Activated CD8-positive, alpha-beta T cell treated with anti-CD3 and anti-CD28 coated beads, Interleukin-2, amount 10 ng/mL, durations not matched to agents 7 days and 5 days (primary cell): ENCODE results near the gene EZH1. TPM values are rescaled to one million over a fixed set of nuclear protein-coding genes. Genes with fewer than 3 reads are reported as not detected.

ENCODE experiments used
- ATAC-seq: fragments of 150-1000 bp; cut with Tn5 transposase; one replicate; pipeline ENCODE4 v1.10.0; 2021; ENCODE audit warnings: moderate library complexity
- CTCF ChIA-PET: fragments of 350-600 bp; sonication (Branson Sonifier 250); formaldehyde crosslinking; loops from one replicate; lab custom pipeline; 2021; ENCODE audit warnings: antibody characterized with exemption; lab: Charles Lee
- POLR2A ChIA-PET: fragments of 350-600 bp; sonication (Branson Sonifier 250); formaldehyde crosslinking; loops from one replicate; lab custom pipeline; 2021; ENCODE audit warnings: antibody characterized with exemption; lab: Charles Lee
- DNase-seq: peaks from one replicate; pipeline ENCODE4 v3.0.0-alpha.2; 2020
- H3K27ac Mint-ChIP-seq: one replicate; pipeline ENCODE4 v1.8.0; 2021; ENCODE audit warnings: mild to moderate bottlenecking, mixed read lengths
- H3K27me3 Mint-ChIP-seq: one replicate; pipeline ENCODE4 v1.8.0; 2021; ENCODE audit warnings: low read depth, mixed read lengths
- H3K36me3 Mint-ChIP-seq: one replicate; pipeline ENCODE4 v1.8.0; 2021; ENCODE audit warnings: low read depth, mixed read lengths
- H3K4me1 Mint-ChIP-seq: one replicate; pipeline ENCODE4 v1.8.0; 2021; ENCODE audit warnings: low read depth, mixed read lengths
- H3K4me3 Mint-ChIP-seq: one replicate; pipeline ENCODE4 v1.8.0; 2021; ENCODE audit warnings: mild to moderate bottlenecking, mixed read lengths
- H3K9me3 Mint-ChIP-seq: one replicate; pipeline ENCODE4 v1.8.0; 2022; ENCODE audit warnings: mixed read lengths; ENCODE audit not compliant: insufficient read depth
- total RNA-seq, 2 experiments: library from RNA; stranded (reverse); gene quantifications; one replicate each; pipeline ENCODE4 v1.2.3, GENCODE V29; 2021

EZH1 gene
- total RNA-seq, 2 experiments from 2014 or later: 32.4 to 37.7 TPM

DNA sequence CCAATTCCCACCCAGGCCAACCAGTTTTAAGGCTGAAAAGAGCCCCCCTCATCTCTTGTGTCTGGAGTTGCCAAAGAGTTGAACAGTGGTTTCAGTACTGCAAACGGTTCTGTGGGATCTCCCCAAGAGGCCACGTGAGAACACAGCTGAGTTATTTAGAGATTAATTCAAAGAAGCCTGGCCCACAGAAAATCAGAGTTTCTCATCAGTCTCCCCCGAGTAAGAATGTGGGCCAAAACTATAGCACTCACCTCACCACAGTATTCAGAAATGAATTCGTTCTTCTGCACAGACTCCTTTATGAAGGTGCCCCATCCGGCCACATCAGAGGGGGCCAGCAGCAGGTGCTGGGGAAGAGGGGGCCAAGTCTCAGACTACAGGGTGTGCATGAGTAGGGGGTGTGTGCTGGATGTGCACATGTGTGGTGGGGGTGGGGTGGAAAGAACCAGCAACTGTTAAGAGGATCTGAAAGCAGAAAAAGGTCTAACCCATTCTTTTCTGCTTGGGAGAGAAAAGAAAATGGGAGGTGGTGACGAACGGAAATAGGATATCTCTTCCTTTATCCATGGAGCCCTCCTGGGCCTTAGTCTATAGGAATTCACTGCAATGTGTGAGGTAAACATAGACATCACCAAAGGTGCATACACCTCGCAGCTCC, 39.9 kb downstream of the EZH1 start:
- DNase-seq (no peak), ATAC-seq (peak; percentile 33)
- H3K9me3 Mint-ChIP-seq: no peaks in the 10 kb centered on the region
- peaks cover 67% of the 10 kb centered on the region for H3K36me3 Mint-ChIP-seq
- H3K4me3 Mint-ChIP-seq: no peak overlapping the region
- POLR2A ChIA-PET: interaction anchor here (0.5 kb wide), 1 partner anchor 95 kb away, joined by 3 read pairs; the partner anchor contains the start of gene TUBG1
- H3K27me3 Mint-ChIP-seq: no peaks in the 10 kb centered on the region
- peaks cover 25% of the 10 kb centered on the region for H3K4me1 Mint-ChIP-seq
- CTCF ChIA-PET: interaction anchor here (0.9 to 1.0 kb wide), 2 partner anchors 127 to 293 kb away, joined by 3 read pairs; partner anchors contain the start of gene RPL27
- no peak overlapping the region for H3K27ac Mint-ChIP-seq

DNA sequence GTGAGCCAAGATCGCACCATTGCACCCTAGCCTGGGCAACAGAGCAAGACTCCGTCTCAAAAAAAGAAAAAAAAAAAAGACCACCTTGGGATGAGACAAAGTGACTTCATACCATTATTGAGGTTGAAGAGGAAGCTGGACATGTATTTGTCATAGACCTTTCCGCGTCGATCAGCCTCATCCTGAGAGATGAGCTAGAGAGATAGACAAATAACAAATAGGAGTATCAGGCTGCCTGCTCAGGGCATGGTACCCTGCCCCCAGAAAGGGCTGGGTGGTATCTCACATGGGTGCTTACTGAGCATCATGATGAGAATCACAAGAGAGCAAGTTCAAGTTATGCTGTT, 40.4 kb downstream of the EZH1 start:
- ATAC-seq (no peak), DNase-seq (no peak)
- Mint-ChIP-seq H3K36me3 (peaks cover 62% of the 10 kb centered on the region), H3K4me3 (no peak overlapping the region), H3K4me1 (peaks cover 25% of the 10 kb centered on the region), H3K27me3 (no peaks in the 10 kb centered on the region), H3K27ac (no peak overlapping the region), H3K9me3 (no peaks in the 10 kb centered on the region)
- ChIA-PET CTCF (interaction anchor here (0.9 to 1.0 kb wide), 2 partner anchors 126 to 294 kb away, joined by 3 read pairs; partner anchors contain the start of gene RPL27), POLR2A (interaction anchor here (0.5 kb wide), 1 partner anchor 95 kb away, joined by 3 read pairs; the partner anchor contains the start of gene TUBG1)

DNA sequence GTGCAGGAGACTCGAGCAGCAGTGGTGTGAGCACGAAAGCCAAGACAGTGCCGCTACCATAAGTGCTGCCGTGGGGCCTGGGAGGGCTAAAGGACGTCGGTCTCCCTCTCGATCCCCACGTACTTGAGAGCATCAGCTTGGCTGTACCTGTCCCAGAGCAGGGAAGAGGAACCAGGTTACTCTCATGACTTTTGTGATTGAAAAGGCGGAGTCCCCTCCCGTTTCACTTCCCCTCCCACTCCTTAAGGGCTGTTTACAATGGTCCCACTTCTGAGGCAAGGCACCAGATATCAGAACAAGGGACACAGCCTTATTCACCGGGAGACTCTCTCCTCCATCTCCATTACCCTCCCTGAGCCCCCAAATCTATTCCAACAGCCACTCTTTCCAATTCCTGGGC, 42.4 kb downstream of the EZH1 start:
- H3K36me3 Mint-ChIP-seq: peaks cover 45% of the 10 kb centered on the region
- H3K27ac Mint-ChIP-seq: no peak overlapping the region
- ChIA-PET CTCF (interaction anchor here (1.6 kb wide), 1 partner anchor 124 kb away, joined by 5 read pairs; no protein-coding TSS in a partner anchor), POLR2A (no interaction called here)
- H3K9me3 Mint-ChIP-seq: no peaks in the 10 kb centered on the region
- peaks cover 2% of the 10 kb centered on the region for H3K27me3 Mint-ChIP-seq
- H3K4me3 Mint-ChIP-seq: no peak overlapping the region
- DNase-seq (no peak), ATAC-seq (no peak)
- peaks cover 22% of the 10 kb centered on the region for H3K4me1 Mint-ChIP-seq

DNA sequence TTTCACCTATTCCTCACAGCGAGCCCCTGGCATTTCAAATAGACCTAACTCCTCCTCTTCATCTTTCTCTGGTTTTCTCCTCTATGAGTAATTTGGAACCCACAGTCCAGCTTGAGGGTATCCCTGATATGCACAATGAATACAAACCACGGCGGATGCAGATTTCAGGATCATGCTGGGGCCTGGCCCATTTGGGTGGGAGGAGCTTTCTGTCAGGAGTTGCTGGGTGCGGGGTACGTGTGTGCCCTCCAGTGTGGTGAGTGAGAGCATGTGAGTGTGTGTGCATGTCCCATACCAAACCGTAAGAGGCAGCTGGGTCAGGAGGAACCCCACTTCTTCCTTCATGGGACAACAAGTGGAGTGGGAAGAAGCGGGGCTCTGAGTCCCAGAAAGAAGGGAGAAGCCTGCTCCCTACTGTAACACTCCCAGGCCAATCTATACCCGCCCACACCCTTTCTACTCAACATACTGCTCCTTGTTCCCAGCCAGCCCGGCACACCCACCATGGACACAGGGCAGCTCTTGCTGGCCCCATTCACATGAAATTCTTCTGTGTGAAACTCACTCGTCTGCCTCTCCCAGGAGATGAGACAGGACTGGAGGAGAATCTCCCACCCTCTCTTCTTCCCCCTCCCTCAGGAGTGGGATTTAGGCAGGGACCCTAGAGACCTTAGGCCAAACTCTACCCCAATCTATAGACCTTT, 44.1 kb downstream of the EZH1 start:
- Mint-ChIP-seq H3K27me3 (peaks cover 2% of the 10 kb centered on the region), H3K4me3 (no peak overlapping the region), H3K27ac (no peak overlapping the region), H3K4me1 (peaks cover 12% of the 10 kb centered on the region), H3K9me3 (no peaks in the 10 kb centered on the region), H3K36me3 (peaks cover 37% of the 10 kb centered on the region)
- CTCF ChIA-PET: interaction anchor here (0.9 kb wide), 1 partner anchor 20 kb away, joined by 3 read pairs; no protein-coding TSS in a partner anchor
- ATAC-seq: no peak
- DNase-seq: no peak
- POLR2A ChIA-PET: no interaction called here

DNA sequence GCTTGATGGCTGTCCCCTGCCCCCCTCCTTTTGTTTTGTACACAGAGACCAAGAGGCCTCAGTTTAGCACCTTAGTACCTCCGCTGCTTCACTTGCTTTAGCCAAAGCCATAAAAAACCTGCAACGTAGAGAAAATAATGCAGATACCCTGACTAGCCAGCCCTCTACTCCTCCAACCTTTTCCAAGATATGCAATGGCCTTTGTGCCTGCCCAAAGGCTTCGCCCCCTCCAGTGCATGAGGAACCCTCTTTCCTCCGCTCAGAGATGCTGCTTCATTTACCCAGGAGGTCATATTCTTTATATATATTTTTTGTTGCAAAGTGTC, 45.5 kb downstream of the EZH1 start:
- POLR2A ChIA-PET: no interaction called here
- H3K36me3 Mint-ChIP-seq: peaks cover 30% of the 10 kb centered on the region
- peaks cover 2% of the 10 kb centered on the region for H3K27me3 Mint-ChIP-seq
- H3K4me3 Mint-ChIP-seq: no peak overlapping the region
- DNase-seq (no peak), ATAC-seq (no peak)
- CTCF ChIA-PET: interaction anchor here (1.7 kb wide), 1 partner anchor 20 kb away, joined by 8 read pairs; no protein-coding TSS in a partner anchor
- H3K27ac Mint-ChIP-seq: no peak overlapping the region
- no peaks in the 10 kb centered on the region for H3K9me3 Mint-ChIP-seq
- peaks cover 2% of the 10 kb centered on the region for H3K4me1 Mint-ChIP-seq

DNA sequence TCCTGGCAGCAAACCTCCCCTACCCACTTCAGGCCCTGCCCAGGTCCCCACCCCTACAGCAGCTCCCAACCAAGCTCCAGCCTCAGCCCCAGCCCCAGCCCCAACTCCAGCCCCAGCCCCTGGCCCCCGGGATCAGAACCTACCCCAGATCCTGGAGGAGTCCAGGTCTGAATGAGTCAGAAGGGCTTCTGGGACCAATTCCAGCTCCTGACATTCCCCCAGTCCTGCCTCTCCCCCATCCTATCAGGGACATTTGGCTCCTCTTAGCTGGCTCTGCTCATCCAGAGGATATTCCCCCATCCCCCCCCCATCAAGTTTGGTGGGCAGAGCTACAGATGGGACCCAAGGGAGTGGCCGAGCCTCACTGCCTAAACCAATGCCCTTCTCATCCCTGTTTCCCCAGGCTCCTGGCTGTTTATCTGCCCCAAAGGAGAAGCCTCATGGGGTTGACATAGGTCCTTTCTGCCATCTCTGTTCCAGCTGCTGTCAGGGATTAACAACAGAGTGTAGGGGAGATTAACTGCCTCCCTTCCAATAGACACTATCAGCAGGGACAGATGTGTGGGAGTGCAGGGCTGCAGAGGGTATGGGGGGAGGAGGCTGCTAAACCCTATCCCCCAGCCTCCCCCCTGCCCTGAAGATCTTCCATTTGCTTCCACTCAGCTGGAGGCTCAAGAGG, 46.0 kb downstream of the EZH1 start:
- Mint-ChIP-seq H3K27me3 (peaks cover 2% of the 10 kb centered on the region), H3K4me3 (no peak overlapping the region), H3K27ac (no peak overlapping the region), H3K36me3 (peaks cover 26% of the 10 kb centered on the region), H3K9me3 (no peaks in the 10 kb centered on the region), H3K4me1 (no peaks in the 10 kb centered on the region)
- CTCF ChIA-PET: interaction anchor here (1.0 to 1.7 kb wide), 2 partner anchors 20 to 120 kb away, joined by 3 to 8 read pairs; no protein-coding TSS in a partner anchor
- ATAC-seq (no peak), DNase-seq (no peak)
- POLR2A ChIA-PET: no interaction called here

DNA sequence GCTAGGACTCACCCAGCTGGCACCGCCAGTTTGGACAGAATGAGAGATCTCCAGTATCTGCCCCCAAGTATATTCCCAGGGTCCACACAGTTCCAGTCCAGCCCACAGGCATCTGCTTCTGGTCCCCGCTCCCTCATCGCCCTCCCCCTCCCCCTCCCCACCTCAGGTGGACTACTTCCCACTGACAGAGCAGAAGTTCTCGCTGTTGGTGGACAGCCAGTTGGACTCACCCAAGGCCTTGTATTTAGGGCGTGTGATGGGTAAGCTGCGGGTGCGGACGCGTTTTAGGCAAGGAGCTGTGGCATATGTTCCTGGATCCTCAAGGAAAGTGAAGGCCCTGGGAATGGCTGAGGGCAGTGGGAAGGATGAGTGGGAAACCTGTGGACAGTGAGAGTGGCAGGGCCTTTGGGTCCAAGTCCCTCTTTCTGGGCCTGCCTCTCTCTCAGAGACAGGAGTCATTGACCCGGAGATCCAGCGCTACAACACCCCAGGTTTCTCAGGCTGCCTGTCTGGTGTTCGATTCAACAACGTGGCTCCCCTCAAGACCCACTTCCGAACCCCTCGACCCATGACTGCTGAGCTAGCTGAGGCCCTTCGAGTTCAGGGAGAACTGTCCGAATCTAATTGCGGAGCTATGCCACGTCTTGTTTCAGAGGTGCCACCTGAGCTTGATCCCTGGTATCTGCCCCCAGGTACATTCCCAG, 47.6 kb downstream of the EZH1 start:
- POLR2A ChIA-PET: no interaction called here
- CTCF ChIA-PET: interaction anchor here (1.7 to 2.7 kb wide), 2 partner anchors 17 to 18 kb away, joined by 7 to 8 read pairs; no protein-coding TSS in a partner anchor
- H3K4me3 Mint-ChIP-seq: no peak overlapping the region
- H3K27ac Mint-ChIP-seq: no peak overlapping the region
- no peaks in the 10 kb centered on the region for H3K9me3 Mint-ChIP-seq
- H3K36me3 Mint-ChIP-seq: peaks cover 13% of the 10 kb centered on the region
- ATAC-seq: no peak
- H3K27me3 Mint-ChIP-seq: peaks cover 2% of the 10 kb centered on the region
- DNase-seq: no peak
- H3K4me1 Mint-ChIP-seq: no peaks in the 10 kb centered on the region

DNA sequence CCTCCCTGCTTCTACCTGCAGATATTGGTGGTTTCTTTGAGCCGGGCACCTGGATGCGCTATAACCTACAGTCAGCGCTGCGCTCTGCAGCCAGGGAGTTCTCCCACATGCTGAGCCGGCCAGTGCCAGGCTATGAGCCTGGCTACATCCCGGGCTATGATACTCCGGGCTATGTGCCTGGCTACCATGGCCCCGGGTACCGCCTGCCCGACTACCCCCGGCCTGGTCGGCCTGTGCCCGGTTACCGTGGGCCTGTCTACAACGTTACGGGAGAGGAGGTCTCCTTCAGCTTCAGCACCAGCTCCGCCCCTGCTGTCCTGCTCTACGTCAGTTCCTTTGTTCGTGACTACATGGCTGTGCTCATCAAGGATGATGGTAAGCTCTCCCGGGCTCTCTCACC, 49.3 kb downstream of the EZH1 start:
- ChIA-PET POLR2A (no interaction called here), CTCF (interaction anchor here (2.7 kb wide), 1 partner anchor 15 kb away, joined by 7 read pairs; no protein-coding TSS in a partner anchor)
- H3K36me3 Mint-ChIP-seq: peaks cover 7% of the 10 kb centered on the region
- H3K27me3 Mint-ChIP-seq: peaks cover 2% of the 10 kb centered on the region
- no peak overlapping the region for H3K27ac Mint-ChIP-seq
- no peak for DNase-seq
- H3K4me1 Mint-ChIP-seq: no peaks in the 10 kb centered on the region
- H3K4me3 Mint-ChIP-seq: no peak overlapping the region
- H3K9me3 Mint-ChIP-seq: no peaks in the 10 kb centered on the region
- no peak for ATAC-seq

DNA sequence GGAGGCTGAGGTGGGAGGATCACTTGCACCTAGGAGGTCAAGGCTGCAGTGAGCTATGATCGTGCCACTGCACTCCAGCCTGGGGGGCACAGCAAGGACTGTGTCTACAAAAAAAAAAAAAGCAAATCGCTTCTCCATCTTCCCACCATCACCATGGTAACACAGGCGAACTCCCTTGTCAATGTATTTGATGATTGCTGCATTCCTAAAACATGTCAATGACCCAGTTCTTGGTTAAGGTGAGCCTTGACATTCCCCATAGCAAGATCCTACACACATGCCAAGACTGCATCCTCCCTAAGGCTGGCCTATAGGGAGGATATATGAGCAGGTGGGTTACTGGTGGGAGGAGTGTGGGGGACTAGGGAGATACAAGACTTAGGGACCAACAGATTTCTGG, 50.3 kb downstream of the EZH1 start:
- Mint-ChIP-seq H3K27me3 (peaks cover 2% of the 10 kb centered on the region), H3K4me3 (no peak overlapping the region), H3K36me3 (peaks cover 7% of the 10 kb centered on the region), H3K27ac (no peak overlapping the region), H3K4me1 (no peaks in the 10 kb centered on the region), H3K9me3 (no peaks in the 10 kb centered on the region)
- CTCF ChIA-PET: no interaction called here
- POLR2A ChIA-PET: no interaction called here
- no peak for ATAC-seq
- no peak for DNase-seq

DNA sequence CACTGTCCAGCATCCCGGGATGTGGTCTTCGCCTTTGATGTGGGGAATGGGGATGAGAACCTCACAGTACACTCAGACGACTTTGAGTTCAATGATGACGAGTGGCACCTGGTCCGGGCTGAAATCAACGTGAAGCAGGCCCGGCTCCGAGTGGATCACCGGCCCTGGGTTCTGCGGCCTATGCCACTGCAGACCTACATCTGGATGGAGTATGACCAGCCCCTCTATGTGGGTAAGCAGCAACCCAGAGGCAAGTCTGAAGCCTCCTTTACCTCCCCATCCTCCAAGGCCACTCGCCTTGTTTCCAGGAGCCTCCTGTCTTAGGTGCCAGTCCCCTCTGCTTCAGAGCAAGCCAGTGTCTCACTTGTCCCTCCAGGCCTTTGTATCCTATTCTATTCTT, 52.4 kb downstream of the EZH1 start:
- DNase-seq (no peak), ATAC-seq (no peak)
- H3K27me3 Mint-ChIP-seq: peaks cover 3% of the 10 kb centered on the region
- no peak overlapping the region for H3K4me3 Mint-ChIP-seq
- H3K36me3 Mint-ChIP-seq: peaks cover 4% of the 10 kb centered on the region
- ChIA-PET POLR2A (no interaction called here), CTCF (no interaction called here)
- no peak overlapping the region for H3K27ac Mint-ChIP-seq
- H3K9me3 Mint-ChIP-seq: no peaks in the 10 kb centered on the region
- no peaks in the 10 kb centered on the region for H3K4me1 Mint-ChIP-seq

DNA sequence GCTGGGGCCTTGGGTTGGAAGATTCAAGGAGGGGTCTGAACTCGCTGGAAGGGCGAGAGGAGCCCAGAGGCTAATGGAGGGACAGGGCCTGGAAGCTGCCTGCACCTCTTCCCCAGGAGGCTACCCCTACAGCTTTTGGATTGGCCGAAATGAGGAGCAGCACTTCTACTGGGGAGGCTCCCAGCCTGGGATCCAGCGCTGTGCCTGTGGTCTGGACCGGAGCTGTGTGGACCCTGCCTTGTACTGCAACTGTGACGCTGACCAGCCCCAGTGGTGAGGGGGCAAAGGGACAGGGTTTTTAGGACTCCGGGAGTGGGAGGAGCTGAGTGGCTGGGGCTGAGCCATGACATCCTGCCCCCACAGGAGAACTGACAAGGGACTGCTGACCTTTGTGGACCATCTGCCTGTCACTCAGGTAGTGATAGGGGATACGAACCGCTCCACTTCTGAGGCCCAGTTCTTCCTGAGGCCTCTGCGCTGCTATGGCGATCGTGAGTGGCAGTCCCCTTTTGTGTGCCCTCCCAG, 53.8 kb downstream of the EZH1 start:
- H3K27me3 Mint-ChIP-seq: peaks cover 7% of the 10 kb centered on the region

More for the DNA sequence above, 53.8 kb downstream of the EZH1 start:
- H3K36me3 Mint-ChIP-seq: peaks cover 4% of the 10 kb centered on the region
- H3K9me3 Mint-ChIP-seq: no peaks in the 10 kb centered on the region
- no peaks in the 10 kb centered on the region for H3K4me1 Mint-ChIP-seq
- ATAC-seq (no peak), DNase-seq (no peak)
- no peak overlapping the region for H3K27ac Mint-ChIP-seq
- ChIA-PET CTCF (interaction anchor here (1.4 kb wide), 1 partner anchor 73 kb away, joined by 3 read pairs; no protein-coding TSS in a partner anchor), POLR2A (no interaction called here)
- H3K4me3 Mint-ChIP-seq: no peak overlapping the region
